ENCODE data around the gene ATXN7L2.

DNA sequence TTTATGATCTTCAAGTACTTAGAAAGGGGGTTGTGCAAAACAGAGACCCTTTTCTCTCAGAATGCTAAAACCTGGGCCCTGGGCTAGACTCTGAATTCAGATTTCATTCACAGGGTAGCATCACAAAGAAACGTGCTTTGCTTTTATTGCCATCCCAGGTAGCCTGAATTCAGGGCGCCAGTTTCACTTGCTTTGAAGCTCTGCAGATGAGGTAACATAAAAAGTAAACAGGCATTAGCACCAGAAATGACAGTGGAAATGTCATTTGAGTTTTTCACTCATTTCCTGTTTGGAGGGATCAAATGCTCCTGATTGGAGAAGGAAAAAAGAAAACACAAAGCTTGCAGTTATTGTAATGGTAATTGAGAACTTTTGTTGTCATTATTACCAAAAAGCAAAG is 14.8 kb upstream of the ATXN7L2 start:
- TF ChIP-seq, protein P1, sequence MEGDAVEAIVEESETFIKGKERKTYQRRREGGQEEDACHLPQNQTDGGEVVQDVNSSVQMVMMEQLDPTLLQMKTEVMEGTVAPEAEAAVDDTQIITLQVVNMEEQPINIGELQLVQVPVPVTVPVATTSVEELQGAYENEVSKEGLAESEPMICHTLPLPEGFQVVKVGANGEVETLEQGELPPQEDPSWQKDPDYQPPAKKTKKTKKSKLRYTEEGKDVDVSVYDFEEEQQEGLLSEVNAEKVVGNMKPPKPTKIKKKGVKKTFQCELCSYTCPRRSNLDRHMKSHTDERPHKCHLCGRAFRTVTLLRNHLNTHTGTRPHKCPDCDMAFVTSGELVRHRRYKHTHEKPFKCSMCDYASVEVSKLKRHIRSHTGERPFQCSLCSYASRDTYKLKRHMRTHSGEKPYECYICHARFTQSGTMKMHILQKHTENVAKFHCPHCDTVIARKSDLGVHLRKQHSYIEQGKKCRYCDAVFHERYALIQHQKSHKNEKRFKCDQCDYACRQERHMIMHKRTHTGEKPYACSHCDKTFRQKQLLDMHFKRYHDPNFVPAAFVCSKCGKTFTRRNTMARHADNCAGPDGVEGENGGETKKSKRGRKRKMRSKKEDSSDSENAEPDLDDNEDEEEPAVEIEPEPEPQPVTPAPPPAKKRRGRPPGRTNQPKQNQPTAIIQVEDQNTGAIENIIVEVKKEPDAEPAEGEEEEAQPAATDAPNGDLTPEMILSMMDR (IDR thresholded peaks at IDR 0.05; ENCODE audit: low read length), result no peak
- TF ChIP-seq EZH2 (optimal IDR thresholded peaks at IDR 0.05; ENCODE audit: low read depth, low read length), result no peak

All from MM.1S (cell line).